ENCODE results near the gene DNAJC16.

DNA sequence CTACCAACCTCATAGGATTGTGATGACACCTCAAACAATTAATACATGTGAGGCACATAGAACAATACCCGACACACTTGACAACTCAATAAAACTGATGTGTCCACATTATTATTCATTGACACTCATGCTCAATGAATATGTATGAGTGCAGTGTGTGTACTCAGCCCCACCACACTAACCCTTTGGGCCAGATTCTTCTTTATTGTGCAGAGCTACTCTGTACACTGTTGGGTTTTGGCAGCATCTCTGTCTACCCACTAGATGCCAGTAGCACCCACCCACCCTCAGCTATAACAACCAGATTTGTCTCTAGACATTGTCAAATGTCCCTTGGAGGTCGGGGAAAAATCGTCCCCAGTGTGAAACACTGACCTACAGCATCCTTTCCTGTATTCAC is 12.7 kb upstream of the DNAJC16 start:
- TF ChIP-seq, protein P1, sequence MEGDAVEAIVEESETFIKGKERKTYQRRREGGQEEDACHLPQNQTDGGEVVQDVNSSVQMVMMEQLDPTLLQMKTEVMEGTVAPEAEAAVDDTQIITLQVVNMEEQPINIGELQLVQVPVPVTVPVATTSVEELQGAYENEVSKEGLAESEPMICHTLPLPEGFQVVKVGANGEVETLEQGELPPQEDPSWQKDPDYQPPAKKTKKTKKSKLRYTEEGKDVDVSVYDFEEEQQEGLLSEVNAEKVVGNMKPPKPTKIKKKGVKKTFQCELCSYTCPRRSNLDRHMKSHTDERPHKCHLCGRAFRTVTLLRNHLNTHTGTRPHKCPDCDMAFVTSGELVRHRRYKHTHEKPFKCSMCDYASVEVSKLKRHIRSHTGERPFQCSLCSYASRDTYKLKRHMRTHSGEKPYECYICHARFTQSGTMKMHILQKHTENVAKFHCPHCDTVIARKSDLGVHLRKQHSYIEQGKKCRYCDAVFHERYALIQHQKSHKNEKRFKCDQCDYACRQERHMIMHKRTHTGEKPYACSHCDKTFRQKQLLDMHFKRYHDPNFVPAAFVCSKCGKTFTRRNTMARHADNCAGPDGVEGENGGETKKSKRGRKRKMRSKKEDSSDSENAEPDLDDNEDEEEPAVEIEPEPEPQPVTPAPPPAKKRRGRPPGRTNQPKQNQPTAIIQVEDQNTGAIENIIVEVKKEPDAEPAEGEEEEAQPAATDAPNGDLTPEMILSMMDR (optimal IDR thresholded peaks at IDR 0.05 in 1 of 3, IDR thresholded peaks at IDR 0.05 in 1 of 3, conservative IDR thresholded peaks at IDR 0.05 in 1 of 3; ENCODE audit: extremely low read depth in 1 of 3, insufficient read depth in 2 of 3, low read length in 3 of 3), result no peak
- no peak for TF ChIP-seq EZH2 (IDR thresholded peaks at IDR 0.05; ENCODE audit: low read length)

All from keratinocyte (primary cell).